Fibroblast of skin of left biceps (primary cell): ENCODE data around the gene SLC16A13.
"Not testable (repeated sequence)": the region's sequence is repeated elsewhere in the genome, so short reads cannot be mapped to it uniquely, and the experiment has no call there.

ENCODE experiments used
- DNase-seq, 2 experiments: peaks; one replicate each; pipeline ENCODE4 v3.0.0-alpha.2; 2013; ENCODE audit warnings: low read depth in 2 of 2

SLC16A13 gene

GRCh38 chr17:7029096-7029495 lies 6.7 kb upstream of the SLC16A13 start:
- no peak for DNase-seq

GRCh38 chr17:7029659-7030058 lies 6.2 kb upstream of the SLC16A13 start:
- DNase-seq, result no peak

- no peak for DNase-seq
Observed at GRCh38 chr17:7034955-7035590, 742 bp upstream of the SLC16A13 start.

GRCh38 chr17:7038025-7038862 lies 2.4 kb downstream of the SLC16A13 start:
- no peak for DNase-seq

- no peak for DNase-seq
Observed at GRCh38 chr17:7039832-7040231, 4.0 kb downstream of the SLC16A13 start.

GRCh38 chr17:7041607-7042500 lies 6.0 kb downstream of the SLC16A13 start:
- DNase-seq, result no peak

GRCh38 chr17:7042501-7043181 lies 6.8 kb downstream of the SLC16A13 start:
- no peak for DNase-seq

GRCh38 chr17:7043182-7043496 lies 7.3 kb downstream of the SLC16A13 start:
- no peak for DNase-seq

GRCh38 chr17:7043497-7044198 lies 7.8 kb downstream of the SLC16A13 start, which contains the start of gene SLC16A11:
Gene SLC16A11 (minus strand): TSS chr17:7044092. CDS start chr17:7043513, 579 bp downstream.
- DNase-seq, result no peak

- peak; percentile 42 for DNase-seq
Observed at GRCh38 chr17:7045492-7046126, 9.8 kb downstream of the SLC16A13 start.

- no peak for DNase-seq
Observed at GRCh38 chr17:7046127-7046724, 10.4 kb downstream of the SLC16A13 start.

GRCh38 chr17:7046725-7047397 lies 11.0 kb downstream of the SLC16A13 start:
- not testable (repeated sequence) for DNase-seq

GRCh38 chr17:7047566-7047965 lies 11.8 kb downstream of the SLC16A13 start:
- no peak for DNase-seq

- no peak for DNase-seq
Observed at GRCh38 chr17:7048968-7049367, 13.2 kb downstream of the SLC16A13 start.

GRCh38 chr17:7050583-7050982 lies 14.8 kb downstream of the SLC16A13 start:
- not testable (repeated sequence) for DNase-seq

GRCh38 chr17:7056386-7056785 lies 20.6 kb downstream of the SLC16A13 start:
- DNase-seq, result no peak

- no peak for DNase-seq
Observed at GRCh38 chr17:7058831-7059447, 23.1 kb downstream of the SLC16A13 start.

- no peak for DNase-seq
Observed at GRCh38 chr17:7060165-7060891, 24.5 kb downstream of the SLC16A13 start.
